AG09319 (cell line): ENCODE data around the gene OXNAD1.

Experiments
- DNase-seq: peaks from one replicate; pipeline ENCODE4 v3.0.0-alpha.2; 2010; ENCODE audit warnings: low read depth; ENCODE audit errors: extremely low read depth
- CTCF ChIP-seq: IDR thresholded peaks from 2 replicates; pipeline ENCODE4 v1.5.1; 2011; ENCODE audit warnings: low read depth, mild to moderate bottlenecking, inconsistent platforms, low read length, moderate library complexity

Gene OXNAD1

GRCh38 chr3:16286751-16287543, 21.9 kb downstream of the OXNAD1 start:
- TF ChIP-seq CTCF: no peak
- no peak for DNase-seq

GRCh38 chr3:16288664-16289063, 23.7 kb downstream of the OXNAD1 start:
- DNase-seq: no peak
- TF ChIP-seq CTCF: no peak

- TF ChIP-seq CTCF: no peak
- no peak for DNase-seq
Measured at GRCh38 chr3:16289144-16289889, 24.3 kb downstream of the OXNAD1 start.

- TF ChIP-seq CTCF: peak; percentile 88
- DNase-seq: peak; percentile 27
Measured at GRCh38 chr3:16290007-16290826, 25.2 kb downstream of the OXNAD1 start.

- no peak for DNase-seq
- no peak for TF ChIP-seq CTCF
Measured at GRCh38 chr3:16290827-16291196, 25.8 kb downstream of the OXNAD1 start.

GRCh38 chr3:16294844-16295243, 29.8 kb downstream of the OXNAD1 start:
- no peak for DNase-seq
- no peak for TF ChIP-seq CTCF
